ENCODE measurements around the gene PDE4D. TPM values are rescaled to one million over a fixed set of nuclear protein-coding genes. Genes with fewer than 3 reads are reported as not detected.

Gene PDE4D
- total RNA-seq, 1 donor from 2014 or later: 14.2 TPM

DNA sequence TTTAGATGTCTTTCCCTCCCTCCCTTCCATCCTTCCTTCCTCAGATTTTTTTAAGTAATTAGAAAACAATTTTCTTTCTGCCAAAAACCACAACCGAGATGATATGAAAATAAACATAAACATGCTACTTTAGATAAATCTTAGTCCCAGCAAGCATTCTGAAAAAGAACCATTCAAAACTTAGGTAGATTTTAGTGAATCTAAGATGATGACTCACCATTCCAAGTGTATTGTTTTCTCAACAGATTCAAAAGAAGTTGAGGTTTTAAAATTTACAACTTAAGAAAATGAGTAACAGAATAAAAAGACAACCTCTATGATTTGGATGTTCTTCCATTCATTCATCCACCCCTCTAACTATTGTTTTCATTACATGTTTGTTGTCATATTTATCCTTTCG, 465.1 kb downstream of the PDE4D start:
- Histone ChIP-seq H4K20me1 (ENCODE audit: insufficient read depth, low read length) (no peaks in the 10 kb centered on the region), H3K9ac (ENCODE audit: low read length) (no peak overlapping the region), H3K4me3 (ENCODE audit: insufficient read depth, low read depth, low read length) (no peak overlapping the region), H2AFZ (ENCODE audit: low read depth, low read length) (no peak overlapping the region), H3K27me3 (ENCODE audit: insufficient read depth, low read length) (no peaks in the 10 kb centered on the region), H3K27ac (ENCODE audit: low read depth, low read length) (no peak overlapping the region), H3K36me3 (ENCODE audit: insufficient read depth, low read length) (no peaks in the 10 kb centered on the region), H3K4me2 (ENCODE audit: low read length) (no peak overlapping the region), H3K4me1 (ENCODE audit: insufficient read depth, low read length) (no peaks in the 10 kb centered on the region), H3K9me3 (ENCODE audit: insufficient read depth, low read depth, low read length) (no peaks in the 10 kb centered on the region), H3K79me2 (ENCODE audit: insufficient read depth, low read length) (no peaks in the 10 kb centered on the region)
- no peak overlapping the region for H3K4me3 Mint-ChIP-seq (ENCODE audit: unreplicated experiment)
- peaks cover 2% of the 10 kb centered on the region for H3K9me3 Mint-ChIP-seq (ENCODE audit: unreplicated experiment)
- no peaks in the 10 kb centered on the region for H3K36me3 Mint-ChIP-seq (ENCODE audit: low read depth, unreplicated experiment)
- no peaks in the 10 kb centered on the region for H3K4me1 Mint-ChIP-seq (ENCODE audit: low read depth, unreplicated experiment)
- H3K27me3 Mint-ChIP-seq (ENCODE audit: low read depth, unreplicated experiment): no peaks in the 10 kb centered on the region
- no peak overlapping the region for H3K27ac Mint-ChIP-seq (ENCODE audit: unreplicated experiment)
- TF ChIP-seq EZH2 (IDR thresholded peaks at IDR 0.05; ENCODE audit: insufficient read depth, low read length): no peak
- TF ChIP-seq, protein P1, sequence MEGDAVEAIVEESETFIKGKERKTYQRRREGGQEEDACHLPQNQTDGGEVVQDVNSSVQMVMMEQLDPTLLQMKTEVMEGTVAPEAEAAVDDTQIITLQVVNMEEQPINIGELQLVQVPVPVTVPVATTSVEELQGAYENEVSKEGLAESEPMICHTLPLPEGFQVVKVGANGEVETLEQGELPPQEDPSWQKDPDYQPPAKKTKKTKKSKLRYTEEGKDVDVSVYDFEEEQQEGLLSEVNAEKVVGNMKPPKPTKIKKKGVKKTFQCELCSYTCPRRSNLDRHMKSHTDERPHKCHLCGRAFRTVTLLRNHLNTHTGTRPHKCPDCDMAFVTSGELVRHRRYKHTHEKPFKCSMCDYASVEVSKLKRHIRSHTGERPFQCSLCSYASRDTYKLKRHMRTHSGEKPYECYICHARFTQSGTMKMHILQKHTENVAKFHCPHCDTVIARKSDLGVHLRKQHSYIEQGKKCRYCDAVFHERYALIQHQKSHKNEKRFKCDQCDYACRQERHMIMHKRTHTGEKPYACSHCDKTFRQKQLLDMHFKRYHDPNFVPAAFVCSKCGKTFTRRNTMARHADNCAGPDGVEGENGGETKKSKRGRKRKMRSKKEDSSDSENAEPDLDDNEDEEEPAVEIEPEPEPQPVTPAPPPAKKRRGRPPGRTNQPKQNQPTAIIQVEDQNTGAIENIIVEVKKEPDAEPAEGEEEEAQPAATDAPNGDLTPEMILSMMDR (IDR thresholded peaks at IDR 0.05; ENCODE audit: insufficient read depth, low read depth, low read length): no peak
- DNase-seq (ENCODE audit: low read depth) (peak; percentile 12), FAIRE-seq (no peak)

DNA sequence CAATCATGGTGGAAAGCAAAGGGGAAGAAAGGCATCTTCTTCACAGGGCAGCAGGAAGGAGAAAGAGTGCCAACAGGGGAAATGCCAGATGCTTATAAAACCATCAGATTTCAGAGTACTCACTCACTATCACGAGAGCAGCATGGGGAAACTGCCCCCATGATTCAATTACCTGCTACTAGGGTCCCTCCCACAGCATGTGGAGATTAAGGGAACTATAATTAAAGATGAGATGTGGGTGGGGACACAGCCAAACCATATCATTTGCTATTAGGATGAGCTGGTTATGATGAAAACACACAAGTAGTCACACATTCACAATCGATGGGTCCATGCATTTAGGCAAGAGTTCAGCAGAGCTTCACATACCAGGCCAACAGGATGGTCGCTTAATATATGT, 469.0 kb downstream of the PDE4D start:
- FAIRE-seq (no peak), DNase-seq (ENCODE audit: low read depth) (no peak)
- Histone ChIP-seq H3K27me3 (ENCODE audit: insufficient read depth, low read length) (no peaks in the 10 kb centered on the region), H2AFZ (ENCODE audit: low read depth, low read length) (no peak overlapping the region), H4K20me1 (ENCODE audit: insufficient read depth, low read length) (no peaks in the 10 kb centered on the region), H3K79me2 (ENCODE audit: insufficient read depth, low read length) (no peaks in the 10 kb centered on the region), H3K9ac (ENCODE audit: low read length) (no peak overlapping the region), H3K9me3 (ENCODE audit: insufficient read depth, low read depth, low read length) (no peaks in the 10 kb centered on the region), H3K4me1 (ENCODE audit: insufficient read depth, low read length) (no peaks in the 10 kb centered on the region), H3K4me2 (ENCODE audit: low read length) (no peak overlapping the region), H3K36me3 (ENCODE audit: insufficient read depth, low read length) (no peaks in the 10 kb centered on the region), H3K27ac (ENCODE audit: low read depth, low read length) (no peak overlapping the region), H3K4me3 (ENCODE audit: insufficient read depth, low read depth, low read length) (no peak overlapping the region)
- Mint-ChIP-seq H3K27me3 (ENCODE audit: low read depth, unreplicated experiment) (no peaks in the 10 kb centered on the region), H3K9me3 (ENCODE audit: unreplicated experiment) (peaks cover 2% of the 10 kb centered on the region), H3K27ac (ENCODE audit: unreplicated experiment) (no peak overlapping the region), H3K36me3 (ENCODE audit: low read depth, unreplicated experiment) (no peaks in the 10 kb centered on the region), H3K4me1 (ENCODE audit: low read depth, unreplicated experiment) (peaks cover 5% of the 10 kb centered on the region), H3K4me3 (ENCODE audit: unreplicated experiment) (no peak overlapping the region)
- TF ChIP-seq, protein P1 (IDR thresholded peaks at IDR 0.05; ENCODE audit: insufficient read depth, low read depth, low read length): no peak
- no peak for TF ChIP-seq EZH2 (IDR thresholded peaks at IDR 0.05; ENCODE audit: insufficient read depth, low read length)

DNA sequence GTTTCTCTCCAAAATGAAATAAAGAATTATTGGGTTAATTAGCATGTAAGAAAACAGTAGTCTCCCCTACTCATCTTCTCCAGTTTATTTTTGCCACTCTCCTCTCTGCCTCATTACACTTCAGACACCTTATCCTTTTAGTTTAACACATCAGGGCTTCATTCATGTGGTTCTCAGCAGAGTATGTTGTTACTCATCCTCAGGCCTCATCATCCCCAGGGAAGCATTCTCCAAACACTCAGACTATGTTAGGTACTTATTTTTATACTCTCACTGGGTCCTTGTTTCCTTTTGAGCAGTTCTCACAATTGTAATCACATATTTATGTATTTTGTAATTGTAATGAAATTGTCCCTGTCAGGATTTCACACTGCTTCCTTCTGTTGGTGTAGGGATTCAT, 470.5 kb downstream of the PDE4D start:
- Mint-ChIP-seq H3K27ac (ENCODE audit: unreplicated experiment) (no peak overlapping the region), H3K4me3 (ENCODE audit: unreplicated experiment) (no peak overlapping the region)

More for the DNA sequence above, 470.5 kb downstream of the PDE4D start:
- Mint-ChIP-seq H3K4me1 (ENCODE audit: low read depth, unreplicated experiment) (peaks cover 5% of the 10 kb centered on the region), H3K36me3 (ENCODE audit: low read depth, unreplicated experiment) (no peaks in the 10 kb centered on the region), H3K9me3 (ENCODE audit: unreplicated experiment) (peaks cover 2% of the 10 kb centered on the region), H3K27me3 (ENCODE audit: low read depth, unreplicated experiment) (no peaks in the 10 kb centered on the region)
- no peaks in the 10 kb centered on the region for H3K9me3 ChIP-seq (ENCODE audit: insufficient read depth, low read depth, low read length)
- peak; percentile 19 for DNase-seq (ENCODE audit: low read depth)
- H4K20me1 ChIP-seq (ENCODE audit: insufficient read depth, low read length): no peaks in the 10 kb centered on the region
- no peak for FAIRE-seq
- H3K79me2 ChIP-seq (ENCODE audit: insufficient read depth, low read length): no peaks in the 10 kb centered on the region
- H3K27ac ChIP-seq (ENCODE audit: low read depth, low read length): no peak overlapping the region
- no peak overlapping the region for H3K4me2 ChIP-seq (ENCODE audit: low read length)
- no peak overlapping the region for H3K4me3 ChIP-seq (ENCODE audit: insufficient read depth, low read depth, low read length)
- no peaks in the 10 kb centered on the region for H3K36me3 ChIP-seq (ENCODE audit: insufficient read depth, low read length)
- TF ChIP-seq, protein P1 (IDR thresholded peaks at IDR 0.05; ENCODE audit: insufficient read depth, low read depth, low read length): no peak
- TF ChIP-seq EZH2 (IDR thresholded peaks at IDR 0.05; ENCODE audit: insufficient read depth, low read length): no peak
- H3K4me1 ChIP-seq (ENCODE audit: insufficient read depth, low read length): no peaks in the 10 kb centered on the region
- no peaks in the 10 kb centered on the region for H3K27me3 ChIP-seq (ENCODE audit: insufficient read depth, low read length)
- no peak overlapping the region for H3K9ac ChIP-seq (ENCODE audit: low read length)
- H2AFZ ChIP-seq (ENCODE audit: low read depth, low read length): no peak overlapping the region

All from astrocyte (in vitro differentiated cells and primary cell).